ENCODE results near the gene MAST1.

GRCh38 chr19:12890787-12891552 lies 52.7 kb downstream of the MAST1 start, which contains the start of gene GCDH:
- TF ChIP-seq ZBTB49 (tag by site-specific recombination; IDR thresholded peaks at IDR 0.05; ENCODE audit: low read depth) (no peak), ZNF175 (tag by site-specific recombination; IDR thresholded peaks at IDR 0.05) (no peak), CTCF (tag by site-specific recombination; IDR thresholded peaks at IDR 0.05) (no peak), ZNF747 (tag by site-specific recombination; IDR thresholded peaks at IDR 0.05) (no peak), REST (tag by site-specific recombination; IDR thresholded peaks at IDR 0.05) (no peak), ZNF692 (tag by site-specific recombination; IDR thresholded peaks at IDR 0.05) (peak; percentile 100), ZSCAN16 (tag by site-specific recombination; IDR thresholded peaks at IDR 0.05) (no peak)
